GM19397 (cell line): ENCODE results near the gene TIPARP.
"Not testable (repeated sequence)": the region's sequence is repeated elsewhere in the genome, so short reads cannot be mapped to it uniquely, and the experiment has no call there.

Experiments used
- ATAC-seq: cut with Tn5 transposase; IDR thresholded peaks from one replicate; pipeline ENCODE4 v1.9.1; 2021; ENCODE audit warnings: mild to moderate bottlenecking, moderate library complexity; ENCODE audit not compliant: unreplicated experiment

The TIPARP gene

GRCh38 chr3:156646958-156647357 is 27.4 kb upstream of the TIPARP start:
- ATAC-seq = no peak

GRCh38 chr3:156648086-156648485 is 26.3 kb upstream of the TIPARP start:
- ATAC-seq = no peak

GRCh38 chr3:156649681-156650080 is 24.7 kb upstream of the TIPARP start:
- ATAC-seq = no peak

GRCh38 chr3:156652661-156653060 is 21.7 kb upstream of the TIPARP start:
- not testable (repeated sequence) for ATAC-seq

GRCh38 chr3:156654834-156655233 is 19.6 kb upstream of the TIPARP start:
- no peak for ATAC-seq

GRCh38 chr3:156655819-156656550 is 18.4 kb upstream of the TIPARP start:
- no peak for ATAC-seq

- ATAC-seq = no peak
These were observed 16.9 kb upstream of the TIPARP start for GRCh38 chr3:156657440-156657839.

GRCh38 chr3:156657862-156658731 is 16.3 kb upstream of the TIPARP start:
- ATAC-seq = no peak

GRCh38 chr3:156658732-156659090 is 15.7 kb upstream of the TIPARP start:
- no peak for ATAC-seq

GRCh38 chr3:156659260-156659659 is 15.1 kb upstream of the TIPARP start:
- ATAC-seq = no peak

GRCh38 chr3:156661155-156661554 is 13.2 kb upstream of the TIPARP start:
- no peak for ATAC-seq

GRCh38 chr3:156664011-156664830 is 10.2 kb upstream of the TIPARP start:
- no peak for ATAC-seq

GRCh38 chr3:156664831-156665178 is 9.6 kb upstream of the TIPARP start:
- peak; percentile 75 for ATAC-seq

- ATAC-seq = no peak
These were observed 9.1 kb upstream of the TIPARP start for GRCh38 chr3:156665291-156665690.

- ATAC-seq = no peak
These were observed 8.3 kb upstream of the TIPARP start for GRCh38 chr3:156666073-156666472.

GRCh38 chr3:156668073-156668763 is 6.2 kb upstream of the TIPARP start:
- ATAC-seq = no peak

GRCh38 chr3:156670077-156670476 is 4.3 kb upstream of the TIPARP start:
- ATAC-seq = no peak

GRCh38 chr3:156670652-156671051 is 3.7 kb upstream of the TIPARP start:
- ATAC-seq = no peak

- no peak for ATAC-seq
These were observed 701 bp upstream of the TIPARP start for GRCh38 chr3:156673732-156674045.

- no peak for ATAC-seq
These were observed 780 bp downstream of the TIPARP start for GRCh38 chr3:156674911-156675829.
